NB4 (cell line): ENCODE data around the gene SGCA.

ENCODE experiments used
- DNase-seq: peaks from one replicate; pipeline ENCODE4 v3.0.0; 2010; ENCODE audit warnings: low read depth
- H3K4me3 ChIP-seq: one replicate; pipeline ENCODE4 v1.5.1; 2011; ENCODE audit warnings: mild to moderate bottlenecking, low read depth, low read length, moderate library complexity
- MYC ChIP-seq: IDR thresholded peaks from 2 replicates; pipeline ENCODE4 v1.6.1; 2011; ENCODE audit warnings: low read depth, low read length
- POLR2A ChIP-seq: IDR thresholded peaks from 2 replicates; pipeline ENCODE4 v1.6.1; 2011; ENCODE audit warnings: mild to moderate bottlenecking; ENCODE audit not compliant: insufficient read length; ENCODE audit errors: extremely low read depth
- TF ChIP-seq, protein P1 (sequence below): IDR thresholded peaks from 2 replicates; pipeline ENCODE4 v1.6.1; 2011; ENCODE audit warnings: low read depth, low read length
- TF ChIP-seq, protein P2 (sequence below): IDR thresholded peaks from one replicate; pipeline ENCODE4 v1.5.1; 2012; ENCODE audit warnings: low read depth, low read length

The SGCA gene

DNA sequence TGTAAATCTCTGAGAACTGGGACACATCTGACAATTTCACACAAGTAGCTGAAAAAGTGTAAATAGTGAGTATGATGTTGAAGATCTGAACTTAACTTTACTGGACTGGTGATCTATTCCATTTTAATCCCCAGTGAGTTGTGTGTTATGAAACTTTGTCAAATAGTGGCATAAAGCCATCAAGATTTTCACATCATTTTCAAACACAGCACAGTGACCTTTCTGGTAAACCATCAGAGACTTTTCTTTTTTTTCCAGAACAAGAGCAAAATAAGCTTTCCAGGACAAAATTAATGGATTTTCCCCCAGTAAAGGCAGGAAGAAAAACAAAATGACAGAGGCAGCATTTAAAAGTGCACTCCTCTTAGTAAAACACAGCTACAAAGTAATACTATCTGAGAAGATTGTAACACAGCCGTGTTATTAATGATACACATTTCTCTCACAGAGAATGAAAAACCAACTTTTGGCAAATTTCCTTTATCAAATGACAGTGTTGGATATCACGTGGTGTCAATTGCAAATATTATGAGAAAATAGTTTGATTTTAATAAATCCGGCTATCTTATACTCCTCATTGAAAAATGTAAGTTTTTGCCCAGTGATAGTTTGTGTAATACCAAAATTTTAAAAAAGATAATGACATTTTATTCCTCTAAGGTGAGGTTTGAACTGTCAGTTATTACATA, 52.4 kb downstream of the SGCA start:
- H3K4me3 ChIP-seq, result no peak overlapping the region

GRCh38 chr17:50218771-50219315, 53.0 kb downstream of the SGCA start:
- DNase-seq, result no peak

More for the DNA sequence above, 52.4 kb downstream of the SGCA start:
- no peak for DNase-seq
- no peak for TF ChIP-seq POLR2A
- TF ChIP-seq, protein P1, sequence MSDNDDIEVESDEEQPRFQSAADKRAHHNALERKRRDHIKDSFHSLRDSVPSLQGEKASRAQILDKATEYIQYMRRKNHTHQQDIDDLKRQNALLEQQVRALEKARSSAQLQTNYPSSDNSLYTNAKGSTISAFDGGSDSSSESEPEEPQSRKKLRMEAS, result no peak
- TF ChIP-seq MYC, result no peak
- TF ChIP-seq, protein P2, sequence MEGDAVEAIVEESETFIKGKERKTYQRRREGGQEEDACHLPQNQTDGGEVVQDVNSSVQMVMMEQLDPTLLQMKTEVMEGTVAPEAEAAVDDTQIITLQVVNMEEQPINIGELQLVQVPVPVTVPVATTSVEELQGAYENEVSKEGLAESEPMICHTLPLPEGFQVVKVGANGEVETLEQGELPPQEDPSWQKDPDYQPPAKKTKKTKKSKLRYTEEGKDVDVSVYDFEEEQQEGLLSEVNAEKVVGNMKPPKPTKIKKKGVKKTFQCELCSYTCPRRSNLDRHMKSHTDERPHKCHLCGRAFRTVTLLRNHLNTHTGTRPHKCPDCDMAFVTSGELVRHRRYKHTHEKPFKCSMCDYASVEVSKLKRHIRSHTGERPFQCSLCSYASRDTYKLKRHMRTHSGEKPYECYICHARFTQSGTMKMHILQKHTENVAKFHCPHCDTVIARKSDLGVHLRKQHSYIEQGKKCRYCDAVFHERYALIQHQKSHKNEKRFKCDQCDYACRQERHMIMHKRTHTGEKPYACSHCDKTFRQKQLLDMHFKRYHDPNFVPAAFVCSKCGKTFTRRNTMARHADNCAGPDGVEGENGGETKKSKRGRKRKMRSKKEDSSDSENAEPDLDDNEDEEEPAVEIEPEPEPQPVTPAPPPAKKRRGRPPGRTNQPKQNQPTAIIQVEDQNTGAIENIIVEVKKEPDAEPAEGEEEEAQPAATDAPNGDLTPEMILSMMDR, result no peak

GRCh38 chr17:50219342-50219741, 53.5 kb downstream of the SGCA start:
- H3K4me3 ChIP-seq, result no peak overlapping the region
- DNase-seq, result no peak
- TF ChIP-seq MYC, result no peak
- TF ChIP-seq POLR2A, result no peak
- TF ChIP-seq, protein P2, result no peak
- TF ChIP-seq, protein P1, result no peak

More at GRCh38 chr17:50218771-50219315, 53.0 kb downstream of the SGCA start:
- H3K4me3 ChIP-seq, result no peak overlapping the region
- TF ChIP-seq MYC (no peak), POLR2A (no peak)
- TF ChIP-seq, protein P2, result no peak
- TF ChIP-seq, protein P1, result no peak

- DNase-seq, result no peak
- TF ChIP-seq, protein P2, result no peak
- TF ChIP-seq, protein P1, result no peak
- no peak for TF ChIP-seq POLR2A
- no peak for TF ChIP-seq MYC
- H3K4me3 ChIP-seq, result no peak overlapping the region
Observed at GRCh38 chr17:50219939-50220465, 54.2 kb downstream of the SGCA start.

DNA sequence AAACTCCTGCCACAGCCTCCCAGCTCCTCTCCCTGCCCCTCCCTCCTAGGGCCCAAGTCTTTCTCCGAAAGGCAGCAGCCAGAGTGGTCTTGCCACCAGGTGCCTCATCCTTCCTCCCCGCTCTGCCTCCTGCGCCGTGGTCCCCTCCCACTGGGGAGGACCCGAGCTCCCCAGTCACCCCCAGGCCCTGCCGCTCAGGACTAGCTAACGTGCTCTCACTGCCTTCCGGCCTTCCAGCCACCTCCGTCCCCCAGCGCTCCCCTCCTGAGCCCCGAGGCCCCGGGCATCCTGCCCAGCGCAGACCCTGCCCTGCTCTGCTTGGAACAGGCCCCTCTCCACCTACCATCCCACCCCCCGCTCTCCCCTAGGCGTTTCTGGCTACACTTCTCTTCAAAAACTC, 55.0 kb downstream of the SGCA start:
- no peak overlapping the region for H3K4me3 ChIP-seq
- TF ChIP-seq, protein P1, result no peak
- TF ChIP-seq, protein P2, result no peak
- TF ChIP-seq POLR2A (no peak), MYC (no peak)
- DNase-seq, result no peak
